NOMO-1 treated with dmso at 0.1 percent for 144 hours (cell line): ENCODE measurements around the gene PTPRK.

ENCODE experiments used
- DNase-seq: peaks from one replicate; lab custom pipeline; 2025; ENCODE audit not compliant: unreplicated experiment; lab: John Stamatoyannopoulos, UW

The PTPRK gene

DNA sequence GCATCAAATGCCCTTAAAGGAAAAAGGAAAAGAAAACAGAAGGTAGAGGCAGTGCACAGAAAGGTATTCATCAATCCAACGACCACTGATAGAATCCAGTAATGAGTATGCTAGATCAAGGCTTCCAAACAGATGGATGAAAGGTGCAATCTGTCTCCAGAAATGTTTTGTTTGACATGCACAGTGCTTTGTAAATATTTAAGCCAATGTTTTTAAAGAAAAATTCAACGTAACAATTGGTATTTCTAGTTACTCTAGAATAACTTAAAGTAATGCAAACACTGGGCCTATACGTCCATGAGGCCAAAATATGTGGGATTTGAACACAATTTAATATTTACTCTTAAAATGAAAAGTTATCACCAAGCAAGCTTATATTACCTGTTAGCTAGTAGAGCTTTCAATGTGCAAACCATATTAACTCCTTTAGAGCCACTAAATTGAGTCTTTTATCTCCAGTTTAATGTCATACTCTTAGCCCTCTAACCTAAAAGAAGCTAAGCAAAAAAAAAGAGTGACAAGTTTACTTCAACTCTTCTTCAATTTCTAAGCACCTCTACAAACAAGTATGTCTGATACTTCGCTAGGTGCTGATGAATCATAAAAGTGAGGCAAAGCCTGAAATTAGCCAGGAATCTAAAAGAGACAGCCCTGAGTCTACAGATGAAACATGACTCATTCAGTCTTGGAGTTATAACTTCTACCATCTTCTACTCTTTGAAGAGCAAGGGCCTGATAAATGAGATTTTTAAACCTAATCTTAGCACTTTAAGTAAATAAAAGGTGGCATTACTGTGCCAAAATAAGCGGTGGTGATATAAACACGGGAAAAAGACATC is 169.8 kb downstream of the PTPRK start:
- DNase-seq = no peak

DNA sequence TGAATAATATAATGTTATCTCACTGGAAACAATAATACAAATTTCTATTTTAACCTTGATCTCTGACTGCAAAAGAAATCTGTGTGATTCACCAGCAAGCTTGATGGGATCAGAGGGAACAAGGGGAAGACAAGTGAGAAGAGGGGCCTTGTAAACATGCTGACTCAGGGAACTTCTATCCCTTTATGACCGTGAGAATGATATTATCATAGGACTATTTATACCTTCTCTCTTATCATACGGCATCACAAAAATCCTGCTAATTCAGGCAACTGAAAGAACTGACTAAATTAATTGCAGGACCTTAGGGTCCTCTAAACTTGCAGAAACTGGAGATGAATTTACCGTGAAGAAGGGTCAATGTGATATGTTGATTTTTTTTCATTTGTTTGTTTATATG is 173.3 kb downstream of the PTPRK start:
- no peak for DNase-seq

DNA sequence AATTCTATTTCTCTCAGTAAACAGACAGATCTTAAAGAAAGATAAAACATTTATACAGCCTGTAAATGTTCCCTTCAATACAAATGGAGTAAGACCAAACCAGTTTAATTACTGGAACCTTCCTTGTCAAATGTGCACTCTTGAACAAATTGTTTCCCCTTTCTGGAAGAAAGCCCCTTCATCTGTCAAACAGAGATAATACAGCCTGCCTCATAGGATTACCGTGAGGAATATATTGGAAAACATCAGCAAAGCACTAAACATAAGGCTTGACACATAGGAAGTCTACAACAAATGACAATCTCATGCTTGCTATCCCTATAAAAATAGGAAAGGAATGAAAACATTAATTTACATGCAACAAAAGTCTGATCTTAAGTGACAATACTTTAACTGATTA is 173.8 kb downstream of the PTPRK start:
- no peak for DNase-seq

DNA sequence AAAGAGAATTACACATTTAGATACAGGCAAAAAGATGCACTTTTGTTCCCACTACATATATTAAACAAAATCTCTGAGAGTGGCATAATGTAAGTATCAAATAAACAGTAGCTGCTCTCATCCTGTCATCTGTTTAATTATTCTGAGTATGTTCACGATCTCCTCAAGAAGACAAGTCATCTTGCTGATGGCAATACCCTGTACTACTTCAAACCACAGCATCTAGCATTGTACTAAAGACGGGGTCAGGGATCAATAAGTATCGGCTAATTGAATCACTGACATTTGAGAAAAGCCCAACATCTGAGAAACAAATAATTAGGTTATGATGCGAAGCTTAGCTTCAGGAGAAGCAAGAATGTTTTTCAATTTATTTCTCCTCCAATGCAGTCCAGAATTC is 175.1 kb downstream of the PTPRK start:
- DNase-seq = no peak

DNA sequence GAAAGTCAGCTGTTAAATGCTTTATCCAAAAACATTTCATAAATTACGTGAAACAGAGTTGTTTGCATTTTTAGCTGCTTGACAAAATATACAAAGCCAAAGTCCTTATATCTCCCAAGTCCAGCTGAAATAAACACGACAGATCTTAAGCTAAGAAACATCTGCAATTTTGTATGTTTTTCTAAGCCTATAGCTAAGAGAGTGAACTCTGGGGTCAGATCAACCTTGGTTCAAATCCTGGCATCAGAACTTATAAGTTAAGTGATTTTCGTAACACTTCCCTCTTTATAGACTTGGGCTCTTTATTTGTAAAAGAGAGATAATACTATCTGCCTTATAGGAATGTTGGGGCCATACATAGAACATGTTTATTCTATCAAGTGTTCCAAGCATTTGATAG is 176.7 kb downstream of the PTPRK start:
- DNase-seq = no peak

DNA sequence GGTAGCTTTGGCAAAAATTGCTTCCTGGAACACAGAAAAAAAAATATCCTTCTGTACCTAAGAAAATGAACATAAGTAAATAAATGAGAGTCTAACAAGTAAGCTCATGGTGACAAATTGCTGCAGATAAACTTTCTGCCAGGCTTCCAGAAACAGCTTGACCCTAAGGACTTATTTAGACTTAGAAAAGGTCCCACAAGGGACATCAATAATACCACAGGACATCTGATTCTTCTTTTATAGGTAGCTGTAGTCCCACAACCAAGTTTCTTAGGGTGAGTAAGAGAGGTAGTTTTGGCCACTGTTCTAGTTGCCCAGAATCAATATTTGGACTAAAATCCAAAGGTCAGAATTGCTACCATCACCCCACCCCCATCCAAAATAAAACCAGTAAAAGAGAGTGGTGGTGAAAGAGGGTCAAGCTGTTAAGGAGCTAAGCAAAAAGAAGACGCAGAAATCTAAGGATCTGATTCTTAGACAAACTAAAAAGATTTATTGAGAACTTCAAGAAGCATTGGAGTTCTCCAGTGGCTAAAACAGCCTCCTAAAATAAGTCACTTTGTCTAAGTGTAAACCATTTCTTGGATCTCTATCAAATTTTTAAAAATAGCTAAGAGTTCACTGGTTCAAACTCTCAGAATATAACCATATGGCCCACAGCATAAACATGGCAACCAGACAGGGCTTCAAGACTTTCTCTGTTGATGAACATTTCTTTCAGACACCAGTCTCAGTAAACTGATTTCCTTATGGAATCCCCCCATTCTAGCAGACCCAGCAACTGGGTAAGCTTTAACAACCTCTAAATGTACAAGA is 180.6 kb downstream of the PTPRK start:
- DNase-seq = no peak

DNA sequence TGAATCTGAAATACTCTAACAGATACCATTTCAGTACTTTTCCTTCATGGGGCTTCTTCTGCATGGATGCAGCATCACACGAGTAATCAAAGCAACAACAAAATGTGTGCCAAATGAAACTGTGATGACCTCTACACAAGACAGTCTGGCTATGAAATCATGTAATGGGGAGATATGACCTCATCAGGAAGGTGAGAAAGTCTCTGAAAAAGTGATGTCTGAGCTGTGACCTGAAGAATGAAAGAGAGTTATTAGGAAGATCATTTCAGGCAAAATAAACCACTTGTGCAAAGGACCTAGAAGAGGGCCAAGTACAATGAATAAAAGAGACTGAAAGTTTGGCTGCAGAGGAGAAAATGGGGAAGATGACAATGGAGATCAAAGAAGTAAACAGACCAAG is 182.8 kb downstream of the PTPRK start:
- no peak for DNase-seq

DNA sequence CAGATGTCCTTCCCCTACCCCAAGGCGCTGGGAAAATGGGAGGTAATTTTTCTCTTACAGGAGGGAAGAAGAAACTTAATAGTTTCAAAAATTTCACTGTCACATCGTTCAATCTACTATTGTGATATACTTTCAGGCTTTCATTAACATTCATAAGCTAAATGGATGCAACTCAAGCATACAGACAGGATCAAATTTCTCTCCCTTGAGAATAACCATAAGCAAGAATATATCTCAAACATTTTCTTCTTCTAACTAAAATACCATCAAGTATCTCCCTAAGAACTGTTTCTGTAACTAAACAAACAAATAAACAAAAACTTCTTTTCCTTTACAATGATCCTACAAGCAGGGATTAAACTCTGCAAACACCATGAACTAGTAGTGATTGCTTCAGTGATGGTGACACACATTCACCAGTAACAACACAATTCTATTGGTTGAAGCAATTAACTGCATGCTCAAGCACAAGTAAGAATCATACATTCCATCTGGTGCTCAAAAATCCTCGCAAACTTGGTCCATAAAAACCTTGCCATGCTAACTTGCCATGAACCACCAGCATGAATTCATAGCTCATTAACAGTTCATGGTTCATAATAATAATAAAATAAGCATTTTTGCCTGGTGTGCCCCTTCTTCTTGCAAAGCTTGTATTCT is 183.8 kb downstream of the PTPRK start:
- no peak for DNase-seq

DNA sequence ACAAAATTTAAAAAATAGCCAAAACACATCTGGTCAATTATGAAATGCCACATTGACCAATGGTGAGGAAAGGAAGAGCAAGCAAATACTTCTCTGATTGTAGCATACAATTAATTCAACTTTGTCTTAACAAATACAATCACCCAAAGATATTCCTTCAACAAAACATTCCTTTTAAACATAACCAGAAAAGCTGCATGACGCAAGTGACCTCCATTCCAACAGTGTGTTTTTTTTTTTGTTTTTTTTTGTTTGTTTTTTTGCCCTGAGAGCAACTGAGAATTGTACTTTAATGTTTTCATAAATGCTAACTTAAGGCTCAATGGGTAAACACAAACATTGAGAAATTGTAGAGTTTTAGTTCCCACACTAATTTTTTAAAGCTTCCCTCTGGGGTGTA is 184.4 kb downstream of the PTPRK start:
- no peak for DNase-seq

DNA sequence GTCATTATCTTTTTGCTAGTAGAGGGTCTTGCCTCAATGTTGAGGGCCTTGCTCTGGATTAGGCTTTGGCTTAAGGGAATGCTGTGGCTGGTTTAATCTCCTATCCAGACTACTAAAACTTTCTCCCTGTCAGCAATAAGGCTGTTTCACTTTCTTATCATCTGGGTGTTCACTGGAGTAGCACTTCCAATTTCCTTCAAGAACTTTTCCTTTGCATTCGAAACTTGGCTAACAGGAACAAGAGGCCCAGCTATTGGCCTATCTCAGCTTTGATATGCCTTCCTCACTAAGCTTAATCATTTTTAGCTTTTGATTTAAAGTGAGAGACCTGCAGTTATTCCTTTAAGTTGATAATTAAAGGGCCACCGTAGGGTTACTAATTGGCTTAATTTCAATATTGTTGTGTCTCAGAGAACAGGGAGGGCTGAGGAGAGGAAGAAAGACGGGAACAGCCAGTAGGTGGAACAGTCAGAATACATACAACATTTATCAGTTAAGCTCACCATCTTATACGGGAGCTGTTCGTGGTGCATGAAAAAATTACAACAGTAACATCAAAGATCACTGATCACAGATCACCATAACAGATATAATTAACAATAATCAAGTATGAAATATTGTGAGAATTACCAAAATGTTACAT is 186.7 kb downstream of the PTPRK start:
- DNase-seq = no peak

DNA sequence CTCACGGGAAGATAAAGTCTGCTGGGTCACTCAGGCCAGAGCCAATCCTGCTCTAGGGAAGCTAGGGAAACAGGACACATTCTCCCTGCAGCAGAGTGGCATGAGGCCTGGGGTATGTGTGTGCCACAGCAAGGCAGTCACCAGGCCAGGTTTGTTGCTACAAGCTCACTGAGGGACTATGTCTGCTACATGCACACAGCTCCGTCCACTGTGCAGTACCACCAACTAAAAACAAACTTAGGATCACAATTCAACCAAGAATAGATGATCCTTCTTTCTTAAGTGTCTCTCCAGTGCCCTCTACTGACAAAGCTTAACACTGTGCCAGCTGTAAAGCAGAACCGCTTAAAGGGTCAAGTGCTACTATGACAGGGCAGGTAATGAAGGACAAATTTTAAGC is 192.5 kb downstream of the PTPRK start:
- peak; percentile 15 for DNase-seq

DNA sequence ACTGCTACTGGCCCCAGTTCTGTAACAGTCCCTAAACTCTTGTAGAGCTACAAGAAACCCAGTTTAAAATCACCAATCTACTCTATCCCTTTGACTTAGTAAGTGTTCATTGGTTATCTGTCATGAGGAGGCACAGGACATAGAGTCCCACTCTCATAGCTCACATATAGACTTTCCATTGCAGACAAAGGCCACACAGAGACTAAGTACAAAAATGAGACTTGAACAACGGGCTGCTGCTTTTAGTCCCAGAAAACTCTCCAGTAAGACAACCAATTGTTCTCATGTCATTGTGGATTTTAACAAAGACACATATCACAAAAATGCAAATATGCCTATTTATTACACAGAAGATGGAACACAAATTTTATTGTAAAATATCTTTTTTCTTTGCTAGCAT is 197.4 kb downstream of the PTPRK start:
- DNase-seq = no peak

DNA sequence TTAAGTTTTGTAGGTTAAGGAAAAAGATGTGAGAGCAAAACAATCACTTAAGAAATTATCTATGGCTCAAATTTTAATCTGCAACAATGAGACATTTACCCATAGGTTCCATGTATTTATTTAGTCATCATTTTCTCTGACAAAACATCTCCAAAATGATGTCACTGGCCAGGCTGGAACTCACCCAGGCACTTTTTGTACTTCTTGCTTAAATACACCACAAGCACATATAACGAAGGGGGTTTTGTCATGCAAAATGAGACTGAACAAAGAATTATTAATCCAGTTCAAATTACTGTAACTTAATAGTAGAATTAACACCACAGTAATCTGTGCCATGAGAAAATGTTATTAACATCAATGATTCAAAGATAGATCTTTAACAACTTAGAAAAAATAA is 200.5 kb downstream of the PTPRK start:
- no peak for DNase-seq

DNA sequence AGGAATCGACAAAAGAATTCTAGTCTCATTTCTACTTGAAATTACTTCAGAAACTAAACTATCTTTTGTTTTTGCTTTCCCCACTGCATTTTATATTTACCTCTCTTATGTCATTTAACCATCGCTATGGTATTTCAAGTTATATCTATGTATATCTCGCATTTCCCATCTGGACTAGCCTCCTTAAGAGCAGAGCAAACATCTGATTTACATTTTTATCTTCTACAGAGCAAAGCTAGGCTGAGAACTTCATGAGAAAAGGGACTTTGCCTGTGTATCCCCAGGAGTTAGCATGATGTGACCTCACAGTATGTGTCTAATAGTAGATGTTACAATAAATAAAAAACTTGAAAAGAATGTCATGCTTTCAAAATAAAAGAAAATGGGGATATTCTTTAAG is 201.2 kb downstream of the PTPRK start:
- no peak for DNase-seq

DNA sequence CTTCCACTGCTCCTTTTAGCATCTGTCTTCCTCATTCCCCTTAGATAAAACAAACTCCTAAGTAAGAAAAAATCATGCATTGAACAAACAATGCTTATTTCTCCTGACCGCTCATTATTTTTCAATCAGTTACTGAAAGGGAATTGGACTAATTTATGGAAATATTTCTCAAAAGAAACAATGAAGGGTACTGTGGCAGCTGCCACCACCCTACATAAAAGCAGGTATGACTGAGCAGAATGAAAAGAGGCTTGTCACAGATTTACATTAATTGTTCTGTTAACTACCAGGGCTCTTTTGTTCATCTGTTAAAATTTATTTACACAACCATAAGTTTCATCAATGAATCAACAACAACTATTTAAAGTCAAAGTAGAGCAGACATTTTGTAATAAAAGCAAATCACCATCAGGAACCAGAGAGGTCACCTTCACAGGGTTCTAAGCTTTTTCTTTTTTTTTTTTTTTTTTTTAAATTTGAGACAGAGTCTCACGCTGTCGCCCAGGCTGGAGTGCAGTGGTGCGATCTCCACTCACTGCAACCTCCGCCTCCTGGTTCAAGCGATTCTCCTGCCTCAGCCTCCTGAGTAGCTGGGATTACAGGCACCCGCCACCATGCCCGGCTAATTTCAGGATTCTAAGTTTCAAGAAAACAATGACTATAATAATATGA is 204.0 kb downstream of the PTPRK start:
- no peak for DNase-seq

DNA sequence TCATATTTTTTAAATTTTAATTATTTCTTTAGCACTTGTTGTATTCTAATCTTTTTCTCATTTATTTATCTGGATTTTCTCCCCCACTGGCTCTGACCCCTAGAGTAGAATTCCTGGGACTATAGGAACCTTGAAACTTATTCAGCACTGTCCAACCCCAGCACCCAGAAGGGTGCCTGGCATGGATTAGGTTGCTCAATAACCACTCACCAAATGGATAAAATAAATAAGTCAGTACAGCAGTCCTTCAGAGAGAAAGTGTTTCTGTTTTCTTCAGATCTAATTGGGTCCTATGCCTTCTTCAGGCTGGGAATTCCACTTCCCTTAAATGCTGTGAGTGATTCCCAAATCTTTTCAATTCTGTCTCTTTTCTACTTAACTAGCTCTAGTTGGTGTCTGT is 206.2 kb downstream of the PTPRK start:
- no peak for DNase-seq

DNA sequence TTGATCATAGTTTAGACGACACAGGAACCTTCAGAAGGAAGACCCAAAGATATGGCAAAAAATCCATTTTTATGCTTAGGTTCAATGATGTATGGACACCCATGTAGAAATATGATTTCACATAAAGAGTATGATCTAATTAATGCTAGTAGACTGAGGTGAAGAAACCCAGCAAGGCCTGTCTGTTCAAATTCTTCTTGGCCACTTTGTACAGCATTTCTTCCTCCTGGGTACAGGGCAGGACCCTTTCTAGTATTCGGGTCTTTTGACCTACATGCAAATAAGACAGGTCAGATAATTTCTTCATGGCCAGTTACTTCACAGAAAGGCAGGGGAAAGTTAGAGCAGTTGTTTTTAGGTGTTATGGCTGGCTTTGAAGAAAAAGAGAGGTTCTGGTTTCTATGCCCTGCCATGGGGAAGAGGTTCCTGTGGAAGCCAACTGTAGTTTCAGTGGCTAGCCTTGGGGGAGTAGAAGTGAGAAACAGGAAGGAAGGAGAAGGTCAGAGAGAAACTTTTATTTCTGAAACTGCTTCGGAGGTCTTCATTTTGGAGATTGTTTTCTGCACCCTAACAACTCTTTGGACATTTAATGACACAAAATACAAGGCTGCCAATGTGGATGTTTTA is 208.3 kb downstream of the PTPRK start:
- DNase-seq = peak; percentile 57

DNA sequence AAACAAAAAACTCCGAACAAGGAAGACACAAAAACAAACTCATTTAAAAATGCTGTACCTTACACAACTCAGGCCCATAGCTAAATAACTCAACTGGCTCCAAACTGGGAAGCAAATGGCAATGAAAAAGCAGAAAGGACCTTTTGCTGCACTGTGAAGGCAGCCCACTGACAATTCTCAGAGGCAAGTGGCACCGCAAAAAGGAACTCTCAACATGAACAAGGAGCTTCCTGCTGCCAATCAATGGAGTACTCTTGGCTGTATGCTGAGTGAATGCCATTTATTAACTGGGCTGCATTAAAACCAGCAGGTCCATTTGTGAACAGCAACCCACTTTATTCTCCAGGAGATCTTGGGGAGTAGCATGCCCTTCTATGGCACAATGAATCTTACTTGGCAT is 209.9 kb downstream of the PTPRK start:
- DNase-seq = no peak

DNA sequence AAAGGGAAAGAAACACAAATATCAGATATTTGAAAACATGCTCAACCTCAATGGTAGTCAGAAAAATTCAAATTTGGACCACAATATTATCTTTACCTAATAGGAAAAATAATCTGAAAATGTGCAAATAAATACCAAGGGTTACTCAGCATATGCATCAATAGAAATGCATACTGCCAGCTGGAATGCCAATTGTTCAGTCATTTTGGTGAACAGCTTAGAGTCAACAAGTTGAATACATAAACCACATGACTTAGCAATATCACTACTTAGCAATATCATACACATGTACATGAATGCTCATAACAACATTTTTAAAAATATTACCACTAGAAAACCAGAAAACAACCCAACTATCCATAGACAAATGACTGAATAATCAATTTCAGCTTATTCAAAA is 212.7 kb downstream of the PTPRK start:
- DNase-seq = no peak

DNA sequence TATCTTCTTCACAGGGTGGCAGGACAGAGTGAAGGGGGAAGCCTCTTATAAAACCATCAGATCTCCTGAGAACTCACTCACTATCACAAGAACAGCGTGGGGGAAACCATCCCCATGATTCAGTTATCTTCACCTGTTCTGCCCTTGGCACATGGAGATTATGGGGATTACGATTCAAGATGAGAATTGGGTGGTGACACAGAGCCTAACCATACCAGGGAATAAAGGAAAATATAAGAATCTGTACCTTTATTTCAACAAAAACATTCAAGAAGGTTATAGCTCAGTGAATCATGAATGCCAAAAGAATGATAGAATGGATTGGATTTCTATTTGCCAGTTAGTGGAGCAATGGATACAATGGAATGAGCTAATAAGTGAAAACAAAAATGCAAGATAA is 214.4 kb downstream of the PTPRK start:
- DNase-seq = no peak
